Measurements from ENCODE around the gene MKKS. TPM values are rescaled to one million over a fixed set of nuclear protein-coding genes. Genes with fewer than 3 reads are reported as not detected.

MKKS gene
- total and polyA plus RNA-seq, 2 of the 13 experiments (the other 11 are each of a cell fraction or from before 2014, with no cell fraction given) = 26.7 to 34.5 TPM

DNA sequence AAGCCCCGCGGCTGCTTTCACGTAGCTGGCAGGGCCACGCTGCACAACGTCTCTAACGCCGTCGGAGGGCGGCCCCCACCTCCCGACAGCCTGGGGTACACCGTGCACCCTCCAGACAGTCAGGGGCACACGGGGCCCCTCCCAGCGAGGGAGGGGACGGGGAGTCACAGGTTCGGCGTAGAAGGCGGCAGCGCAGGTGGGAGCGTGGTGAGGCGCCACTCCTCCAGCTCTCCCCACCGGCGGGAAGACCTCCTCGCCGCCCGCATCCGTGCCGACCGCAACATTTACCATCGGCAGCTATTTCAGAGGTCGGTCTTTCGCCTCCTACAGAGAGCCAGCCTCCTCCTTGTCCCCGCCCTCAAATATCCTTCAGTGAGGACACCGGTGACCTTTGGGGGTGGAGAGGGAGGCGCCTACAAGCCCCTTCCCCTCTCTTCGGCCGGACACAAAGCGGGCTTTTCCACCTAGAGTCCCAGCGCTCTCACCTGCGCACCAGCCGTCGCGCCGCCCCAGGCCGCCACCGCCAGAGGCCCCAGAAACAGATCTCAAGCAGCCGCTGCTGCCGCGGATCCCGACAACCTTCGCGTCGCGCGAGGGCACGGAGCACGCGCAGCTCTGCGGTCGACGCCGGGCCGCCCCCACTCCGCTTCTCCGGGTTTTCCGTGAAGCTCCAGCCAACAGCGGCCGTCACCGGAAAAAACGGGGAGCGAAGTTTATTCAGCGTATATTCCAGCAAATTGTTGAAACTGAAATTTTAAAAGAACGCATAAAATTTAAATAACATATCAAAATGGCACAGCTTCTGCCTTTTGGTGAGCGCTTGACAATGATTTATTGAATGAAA lies at the start of gene MKKS (continued):
- TF ChIP-seq KAT8 (CRISPR knock-in tag; IDR thresholded peaks at IDR 0.05) = peak; percentile 92
- no peak for TF ChIP-seq ZBTB21 (CRISPR knock-in tag; IDR thresholded peaks at IDR 0.05)
- TF ChIP-seq, protein P1, sequence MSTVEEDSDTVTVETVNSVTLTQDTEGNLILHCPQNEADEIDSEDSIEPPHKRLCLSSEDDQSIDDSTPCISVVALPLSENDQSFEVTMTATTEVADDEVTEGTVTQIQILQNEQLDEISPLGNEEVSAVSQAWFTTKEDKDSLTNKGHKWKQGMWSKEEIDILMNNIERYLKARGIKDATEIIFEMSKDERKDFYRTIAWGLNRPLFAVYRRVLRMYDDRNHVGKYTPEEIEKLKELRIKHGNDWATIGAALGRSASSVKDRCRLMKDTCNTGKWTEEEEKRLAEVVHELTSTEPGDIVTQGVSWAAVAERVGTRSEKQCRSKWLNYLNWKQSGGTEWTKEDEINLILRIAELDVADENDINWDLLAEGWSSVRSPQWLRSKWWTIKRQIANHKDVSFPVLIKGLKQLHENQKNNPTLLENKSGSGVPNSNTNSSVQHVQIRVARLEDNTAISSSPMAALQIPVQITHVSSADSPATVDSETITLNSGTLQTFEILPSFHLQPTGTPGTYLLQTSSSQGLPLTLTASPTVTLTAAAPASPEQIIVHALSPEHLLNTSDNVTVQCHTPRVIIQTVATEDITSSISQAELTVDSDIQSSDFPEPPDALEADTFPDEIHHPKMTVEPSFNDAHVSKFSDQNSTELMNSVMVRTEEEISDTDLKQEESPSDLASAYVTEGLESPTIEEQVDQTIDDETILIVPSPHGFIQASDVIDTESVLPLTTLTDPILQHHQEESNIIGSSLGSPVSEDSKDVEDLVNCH (CRISPR knock-in tag; IDR thresholded peaks at IDR 0.05) = no peak
- no peak; the same call in 1 of the 2 replicates for TF ChIP-seq KDM6A (CRISPR knock-in tag; IDR thresholded peaks at IDR 0.05; ENCODE audit: low read depth)
- peak; percentile 95 for TF ChIP-seq ZZZ3 (CRISPR knock-in tag; IDR thresholded peaks at IDR 0.05; ENCODE audit: borderline replicate concordance)
- TF ChIP-seq KAT2B (IDR thresholded peaks at IDR 0.05; ENCODE audit: borderline replicate concordance, low read depth, low read length) = no peak
- TF ChIP-seq, protein P2, sequence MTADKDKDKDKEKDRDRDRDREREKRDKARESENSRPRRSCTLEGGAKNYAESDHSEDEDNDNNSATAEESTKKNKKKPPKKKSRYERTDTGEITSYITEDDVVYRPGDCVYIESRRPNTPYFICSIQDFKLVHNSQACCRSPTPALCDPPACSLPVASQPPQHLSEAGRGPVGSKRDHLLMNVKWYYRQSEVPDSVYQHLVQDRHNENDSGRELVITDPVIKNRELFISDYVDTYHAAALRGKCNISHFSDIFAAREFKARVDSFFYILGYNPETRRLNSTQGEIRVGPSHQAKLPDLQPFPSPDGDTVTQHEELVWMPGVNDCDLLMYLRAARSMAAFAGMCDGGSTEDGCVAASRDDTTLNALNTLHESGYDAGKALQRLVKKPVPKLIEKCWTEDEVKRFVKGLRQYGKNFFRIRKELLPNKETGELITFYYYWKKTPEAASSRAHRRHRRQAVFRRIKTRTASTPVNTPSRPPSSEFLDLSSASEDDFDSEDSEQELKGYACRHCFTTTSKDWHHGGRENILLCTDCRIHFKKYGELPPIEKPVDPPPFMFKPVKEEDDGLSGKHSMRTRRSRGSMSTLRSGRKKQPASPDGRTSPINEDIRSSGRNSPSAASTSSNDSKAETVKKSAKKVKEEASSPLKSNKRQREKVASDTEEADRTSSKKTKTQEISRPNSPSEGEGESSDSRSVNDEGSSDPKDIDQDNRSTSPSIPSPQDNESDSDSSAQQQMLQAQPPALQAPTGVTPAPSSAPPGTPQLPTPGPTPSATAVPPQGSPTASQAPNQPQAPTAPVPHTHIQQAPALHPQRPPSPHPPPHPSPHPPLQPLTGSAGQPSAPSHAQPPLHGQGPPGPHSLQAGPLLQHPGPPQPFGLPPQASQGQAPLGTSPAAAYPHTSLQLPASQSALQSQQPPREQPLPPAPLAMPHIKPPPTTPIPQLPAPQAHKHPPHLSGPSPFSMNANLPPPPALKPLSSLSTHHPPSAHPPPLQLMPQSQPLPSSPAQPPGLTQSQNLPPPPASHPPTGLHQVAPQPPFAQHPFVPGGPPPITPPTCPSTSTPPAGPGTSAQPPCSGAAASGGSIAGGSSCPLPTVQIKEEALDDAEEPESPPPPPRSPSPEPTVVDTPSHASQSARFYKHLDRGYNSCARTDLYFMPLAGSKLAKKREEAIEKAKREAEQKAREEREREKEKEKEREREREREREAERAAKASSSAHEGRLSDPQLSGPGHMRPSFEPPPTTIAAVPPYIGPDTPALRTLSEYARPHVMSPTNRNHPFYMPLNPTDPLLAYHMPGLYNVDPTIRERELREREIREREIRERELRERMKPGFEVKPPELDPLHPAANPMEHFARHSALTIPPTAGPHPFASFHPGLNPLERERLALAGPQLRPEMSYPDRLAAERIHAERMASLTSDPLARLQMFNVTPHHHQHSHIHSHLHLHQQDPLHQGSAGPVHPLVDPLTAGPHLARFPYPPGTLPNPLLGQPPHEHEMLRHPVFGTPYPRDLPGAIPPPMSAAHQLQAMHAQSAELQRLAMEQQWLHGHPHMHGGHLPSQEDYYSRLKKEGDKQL (CRISPR knock-in tag; IDR thresholded peaks at IDR 0.05; ENCODE audit: low read depth) = no peak
- TF ChIP-seq PLRG1 (conservative IDR thresholded peaks at IDR 0.05) = no peak
- peak; percentile 98 for TF ChIP-seq EED (CRISPR knock-in tag; IDR thresholded peaks at IDR 0.05)
- TF ChIP-seq ZNF75D (CRISPR knock-in tag; IDR thresholded peaks at IDR 0.05; ENCODE audit: borderline replicate concordance) = 0 out of 2 replicates have a peak, but pooled peaks have one; percentile 24
- TF ChIP-seq ZNF782 (CRISPR knock-in tag; IDR thresholded peaks at IDR 0.05; ENCODE audit: borderline replicate concordance) = peak; percentile 43
- peak; percentile 26; the same call in 1 of the 2 replicates for TF ChIP-seq U2AF2 (IDR thresholded peaks at IDR 0.05; ENCODE audit: low read depth, low read length)
- TF ChIP-seq SMC3 (IDR thresholded peaks at IDR 0.05; ENCODE audit: low read length) = no peak; the same call in 1 of the 2 replicates
- peak; percentile 25; the same call in 1 of the 2 replicates for TF ChIP-seq SMAD1 (CRISPR knock-in tag; IDR thresholded peaks at IDR 0.05; ENCODE audit: borderline replicate concordance, low read depth)
- TF ChIP-seq DR1 (CRISPR knock-in tag; IDR thresholded peaks at IDR 0.05) = peak; percentile 38; the same call in 1 of the 2 replicates
- TF ChIP-seq ZNF431 (CRISPR knock-in tag; IDR thresholded peaks at IDR 0.05; ENCODE audit: borderline replicate concordance, low read depth) = no peak
- no peak for TF ChIP-seq ZBTB7B (CRISPR knock-in tag; IDR thresholded peaks at IDR 0.05)
- TF ChIP-seq SMYD3 (CRISPR knock-in tag; IDR thresholded peaks at IDR 0.05) = peak; percentile 75; the same call in 1 of the 2 replicates
- no peak for TF ChIP-seq WIZ (CRISPR knock-in tag; IDR thresholded peaks at IDR 0.05)
- no peak; the same call in 1 of the 2 replicates for TF ChIP-seq SAFB2 (CRISPR knock-in tag; IDR thresholded peaks at IDR 0.05; ENCODE audit: borderline replicate concordance, low read depth)

Data from HepG2 (cell line).